ENCODE results near the gene DEFB113. TPM values are rescaled to one million over a fixed set of nuclear protein-coding genes. Genes with fewer than 3 reads are reported as not detected.

The DEFB113 gene
- total RNA-seq, 2 donors from 2014 or later, result not detected

GRCh38 chr6:49939993-49940498 is 29.4 kb downstream of the DEFB113 start:
- intact Hi-C loops (cut with DNase I), result no loop called here
- DNase-seq (ENCODE audit: low spot score), result no peak

GRCh38 chr6:49937811-49938210 is 31.6 kb downstream of the DEFB113 start:
- DNase-seq (ENCODE audit: low spot score), result no peak
- intact Hi-C loops (cut with DNase I), result no loop called here

- intact Hi-C loops (cut with DNase I), result no loop called here
- no peak for DNase-seq (ENCODE audit: low spot score)
Observed at GRCh38 chr6:49937017-49937416, 32.4 kb downstream of the DEFB113 start.

DNA sequence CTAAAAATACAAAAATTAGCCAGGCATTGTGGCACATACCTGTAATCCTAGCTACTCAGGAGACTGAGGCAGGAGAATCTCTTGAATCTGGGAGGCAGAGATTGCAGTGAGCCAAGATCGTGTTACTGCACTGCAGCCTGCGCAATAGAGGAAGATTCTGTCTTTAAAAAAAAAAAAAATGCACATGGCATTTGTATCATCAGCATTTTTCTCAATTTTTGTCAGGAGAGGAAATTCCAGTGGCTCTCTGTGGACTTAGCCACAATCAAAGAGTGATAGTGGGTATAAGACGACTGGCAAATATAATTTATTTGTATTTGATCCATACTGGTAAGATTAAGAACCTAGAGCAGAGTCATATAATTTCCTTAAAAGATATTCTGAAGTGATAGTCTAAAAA is 34.0 kb downstream of the DEFB113 start:
- no peak for DNase-seq (ENCODE audit: low spot score)
- intact Hi-C loops (cut with DNase I), result no loop called here

DNA sequence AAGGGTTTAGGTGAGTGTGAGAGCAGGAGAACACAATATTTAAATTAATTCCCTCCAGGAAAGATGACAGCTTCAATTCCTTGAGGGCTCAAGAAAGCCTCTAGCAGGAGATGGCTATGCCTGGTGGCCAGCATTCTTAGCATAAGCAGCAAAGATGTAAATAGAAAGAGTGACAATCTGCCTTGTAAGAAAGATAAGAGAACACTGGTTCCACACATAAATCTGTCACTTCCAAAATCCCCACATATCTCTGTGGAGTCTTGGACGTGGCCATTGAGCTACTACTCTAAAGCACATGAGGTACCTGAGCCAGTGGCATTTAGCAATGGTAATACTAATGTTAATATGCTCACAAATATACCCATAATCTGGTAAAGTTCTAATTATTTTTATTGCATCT is 34.7 kb downstream of the DEFB113 start:
- intact Hi-C loops (cut with DNase I), result no loop called here
- no peak for DNase-seq (ENCODE audit: low spot score)

GRCh38 chr6:49933526-49933925 is 35.9 kb downstream of the DEFB113 start:
- intact Hi-C loops (cut with DNase I), result no loop called here
- peak; percentile 66 for DNase-seq (ENCODE audit: low spot score)

DNA sequence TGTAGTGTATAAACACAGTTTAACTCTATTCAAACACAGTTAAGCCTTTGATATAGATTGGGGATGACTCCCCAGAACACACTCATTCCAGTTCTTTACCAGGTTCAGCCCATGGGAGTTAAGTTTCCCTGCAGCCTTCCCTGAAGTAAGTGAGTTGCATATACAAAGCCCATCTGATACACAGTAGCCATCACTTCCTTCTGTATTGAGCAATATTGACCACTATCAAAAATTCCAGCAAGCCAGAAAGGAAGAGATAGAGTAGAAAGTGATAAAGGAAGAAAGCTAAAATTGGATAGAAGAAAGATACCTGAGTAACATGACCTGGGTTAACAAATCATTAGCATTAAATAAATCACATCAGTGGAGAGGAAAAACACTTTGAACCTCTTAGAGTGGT is 40.1 kb downstream of the DEFB113 start:
- intact Hi-C loops (cut with DNase I), result no loop called here
- no peak for DNase-seq (ENCODE audit: low spot score)

DNA sequence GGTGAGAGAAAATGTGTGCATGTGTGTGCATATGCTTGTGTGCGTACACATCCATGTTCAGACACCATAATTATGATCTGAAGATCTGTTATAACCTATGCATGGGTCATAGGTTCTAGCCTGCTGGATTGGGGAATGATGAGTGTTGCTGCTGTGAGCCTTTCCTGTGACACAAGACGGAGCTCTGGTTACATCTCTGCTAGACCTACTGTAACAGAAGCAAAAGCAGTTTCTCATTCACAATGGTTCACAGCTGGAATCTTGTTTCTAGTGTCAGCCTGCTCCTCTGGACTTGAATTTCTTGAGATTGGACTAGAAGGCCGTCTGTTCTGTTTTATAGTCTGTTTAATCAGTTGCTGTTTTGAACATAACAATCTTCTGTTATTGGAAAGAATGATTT is 45.6 kb downstream of the DEFB113 start:
- intact Hi-C loops (cut with DNase I), result no loop called here
- DNase-seq (ENCODE audit: low spot score), result no peak

GRCh38 chr6:49919935-49920644 is 49.3 kb downstream of the DEFB113 start:
- intact Hi-C loops (cut with DNase I), result no loop called here
- no peak for DNase-seq (ENCODE audit: low spot score)

DNA sequence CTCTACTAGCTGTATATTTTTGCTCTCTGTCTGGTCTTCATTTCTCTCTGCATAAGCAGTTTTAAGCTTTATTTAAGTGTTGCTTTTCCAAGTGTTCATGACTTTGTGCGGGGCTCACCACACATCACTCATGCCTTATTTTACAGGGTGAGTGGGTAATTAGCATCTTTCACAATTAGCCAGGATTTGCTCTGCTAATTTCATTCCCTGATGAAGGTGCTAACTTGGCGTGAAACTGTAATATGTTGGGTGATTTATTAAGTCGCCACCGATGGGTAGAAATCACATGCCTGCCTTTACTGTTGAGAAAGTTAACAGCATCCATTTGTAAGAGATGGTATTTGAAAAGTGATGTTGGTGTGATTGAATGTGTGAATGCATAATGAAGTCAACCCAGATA is 50.2 kb downstream of the DEFB113 start:
- intact Hi-C loops (cut with DNase I), result no loop called here

GRCh38 chr6:49918787-49919186 is 50.6 kb downstream of the DEFB113 start:
- intact Hi-C loops (cut with DNase I), result no loop called here
- no peak for DNase-seq (ENCODE audit: low spot score)

More for the DNA sequence above, 50.2 kb downstream of the DEFB113 start:
- no peak for DNase-seq (ENCODE audit: low spot score)

Other genes with a start within 250 kb of the DEFB113 start
- gene CRISP3, start 225.2 kb downstream of the DEFB113 start, total RNA-seq, result under 1 TPM; 0.10 to 0.19 TPM
- not detected for gene PGK2, start 182.3 kb downstream of the DEFB113 start, total RNA-seq
- not detected for gene CRISP1, start 103.1 kb downstream of the DEFB113 start, total RNA-seq
- not detected for gene DEFB114, start 5.5 kb downstream of the DEFB113 start, total RNA-seq
- not detected for gene DEFB110, start 52.4 kb upstream of the DEFB113 start, total RNA-seq
- gene DEFB112, start 80.3 kb upstream of the DEFB113 start, total RNA-seq, result not detected

Measured in posterior vena cava (tissue), 2 donors.